PFSK-1 (cell line): Measurements from ENCODE around the gene SDC4.

Source experiments
- POLR2AphosphoS5 ChIP-seq: IDR thresholded peaks from 2 replicates; pipeline ENCODE4 v1.6.1; 2012; ENCODE audit warnings: low read depth, mild to moderate bottlenecking, control low read depth, low read length, moderate library complexity
- TF ChIP-seq, protein P1 (sequence below), 2 experiments: IDR thresholded peaks; 2 replicates each; pipeline versions ENCODE4 v1.6.1 to v1.8.0; 2011 to 2012; ENCODE audit warnings: low read depth in 2 of 2, low read length in 2 of 2, control low read depth in 1 of 2, inconsistent platforms in 1 of 2, mild to moderate bottlenecking in 1 of 2, moderate library complexity in 1 of 2; ENCODE audit not compliant: insufficient read depth in 1 of 2

DNA sequence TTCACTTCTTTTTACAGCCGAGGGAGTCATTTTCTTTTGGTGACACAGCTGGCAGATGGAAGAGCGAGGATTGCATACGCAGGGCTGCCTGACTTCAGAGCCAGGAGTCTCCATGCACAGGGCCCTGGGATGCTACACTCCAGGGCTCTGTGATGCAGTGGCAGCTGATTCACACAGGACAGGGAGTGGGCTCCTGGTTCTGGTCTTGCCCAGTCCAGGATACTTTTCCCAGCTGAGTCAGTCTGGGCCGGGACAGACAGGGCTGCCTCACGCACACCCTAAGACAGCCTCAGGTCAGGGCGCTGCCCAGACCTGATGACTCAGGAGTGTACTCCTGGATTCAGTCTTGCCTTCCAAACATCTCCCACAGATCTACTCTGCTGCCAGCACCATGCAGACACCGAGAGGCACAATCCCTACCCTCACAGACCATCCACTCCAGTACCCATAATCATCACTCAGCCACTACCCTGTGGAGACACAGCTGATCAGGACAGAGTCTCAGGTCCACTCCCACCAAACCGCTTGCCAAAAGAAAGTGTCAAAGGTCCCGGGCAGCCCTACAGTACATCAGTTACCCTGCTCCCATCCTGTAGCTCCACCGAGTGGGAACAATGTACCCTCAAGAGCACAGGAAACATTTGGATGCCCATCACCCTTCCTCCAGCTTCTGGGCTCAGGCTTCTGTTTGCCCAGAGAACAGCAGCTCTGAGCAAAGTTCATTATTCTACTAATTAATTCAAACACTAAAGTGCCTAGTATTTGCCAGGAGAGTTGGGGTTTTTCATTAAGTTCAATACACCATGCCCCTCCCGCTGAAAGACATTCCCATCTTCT is 11.5 kb downstream of the SDC4 start:
- no peak for TF ChIP-seq POLR2AphosphoS5
- TF ChIP-seq, protein P1, sequence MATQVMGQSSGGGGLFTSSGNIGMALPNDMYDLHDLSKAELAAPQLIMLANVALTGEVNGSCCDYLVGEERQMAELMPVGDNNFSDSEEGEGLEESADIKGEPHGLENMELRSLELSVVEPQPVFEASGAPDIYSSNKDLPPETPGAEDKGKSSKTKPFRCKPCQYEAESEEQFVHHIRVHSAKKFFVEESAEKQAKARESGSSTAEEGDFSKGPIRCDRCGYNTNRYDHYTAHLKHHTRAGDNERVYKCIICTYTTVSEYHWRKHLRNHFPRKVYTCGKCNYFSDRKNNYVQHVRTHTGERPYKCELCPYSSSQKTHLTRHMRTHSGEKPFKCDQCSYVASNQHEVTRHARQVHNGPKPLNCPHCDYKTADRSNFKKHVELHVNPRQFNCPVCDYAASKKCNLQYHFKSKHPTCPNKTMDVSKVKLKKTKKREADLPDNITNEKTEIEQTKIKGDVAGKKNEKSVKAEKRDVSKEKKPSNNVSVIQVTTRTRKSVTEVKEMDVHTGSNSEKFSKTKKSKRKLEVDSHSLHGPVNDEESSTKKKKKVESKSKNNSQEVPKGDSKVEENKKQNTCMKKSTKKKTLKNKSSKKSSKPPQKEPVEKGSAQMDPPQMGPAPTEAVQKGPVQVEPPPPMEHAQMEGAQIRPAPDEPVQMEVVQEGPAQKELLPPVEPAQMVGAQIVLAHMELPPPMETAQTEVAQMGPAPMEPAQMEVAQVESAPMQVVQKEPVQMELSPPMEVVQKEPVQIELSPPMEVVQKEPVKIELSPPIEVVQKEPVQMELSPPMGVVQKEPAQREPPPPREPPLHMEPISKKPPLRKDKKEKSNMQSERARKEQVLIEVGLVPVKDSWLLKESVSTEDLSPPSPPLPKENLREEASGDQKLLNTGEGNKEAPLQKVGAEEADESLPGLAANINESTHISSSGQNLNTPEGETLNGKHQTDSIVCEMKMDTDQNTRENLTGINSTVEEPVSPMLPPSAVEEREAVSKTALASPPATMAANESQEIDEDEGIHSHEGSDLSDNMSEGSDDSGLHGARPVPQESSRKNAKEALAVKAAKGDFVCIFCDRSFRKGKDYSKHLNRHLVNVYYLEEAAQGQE (IDR thresholded peaks at IDR 0.05; ENCODE audit: insufficient read depth in 1 of 2, low read depth in 2 of 2, low read length in 2 of 2): no peak
